ENCODE data around the gene PLD3.

- TF ChIP-seq POLR2A (IDR thresholded peaks at IDR 0.05) (no peak), CTCF (IDR thresholded peaks at IDR 0.05) (no peak)
Observed at GRCh38 chr19:40332669-40333068, 15.8 kb upstream of the PLD3 start.
